Muscle layer of duodenum (tissue), 2 donors: ENCODE results near the gene IMPG2.

Source experiments
- H3K27ac ChIP-seq: one replicate; pipeline ENCODE4 v1.7.0; 2013; ENCODE audit warnings: mild to moderate bottlenecking, low read length
- H3K27me3 ChIP-seq: one replicate; pipeline ENCODE4 v1.7.0; 2013; ENCODE audit warnings: low read depth, mild to moderate bottlenecking, control low read depth, low read length
- H3K36me3 ChIP-seq, 2 donors: one replicate each; pipeline ENCODE4 v1.7.0; 2013; ENCODE audit warnings: low read length in 2 of 2, control low read depth in 1 of 2, mild to moderate bottlenecking in 1 of 2; ENCODE audit not compliant: insufficient read depth in 2 of 2, control insufficient read depth in 1 of 2
- H3K4me1 ChIP-seq, 2 donors: one replicate each; pipeline ENCODE4 v1.7.0; 2013; ENCODE audit warnings: low read length in 2 of 2, mild to moderate bottlenecking in 2 of 2, control low read depth in 1 of 2, moderate library complexity in 1 of 2; ENCODE audit not compliant: insufficient read depth in 2 of 2, control insufficient read depth in 1 of 2
- H3K4me3 ChIP-seq, 2 donors: one replicate each; pipeline ENCODE4 v1.7.0; 2013; ENCODE audit warnings: low read length in 2 of 2, low read depth in 1 of 2, mild to moderate bottlenecking in 1 of 2
- H3K9me3 ChIP-seq, 2 donors: one replicate each; pipeline ENCODE4 v1.7.0; 2013; ENCODE audit warnings: low read length in 2 of 2, control low read depth in 1 of 2, mild to moderate bottlenecking in 1 of 2; ENCODE audit not compliant: control insufficient read depth in 1 of 2
- donor health status: healthy.

Gene IMPG2

DNA sequence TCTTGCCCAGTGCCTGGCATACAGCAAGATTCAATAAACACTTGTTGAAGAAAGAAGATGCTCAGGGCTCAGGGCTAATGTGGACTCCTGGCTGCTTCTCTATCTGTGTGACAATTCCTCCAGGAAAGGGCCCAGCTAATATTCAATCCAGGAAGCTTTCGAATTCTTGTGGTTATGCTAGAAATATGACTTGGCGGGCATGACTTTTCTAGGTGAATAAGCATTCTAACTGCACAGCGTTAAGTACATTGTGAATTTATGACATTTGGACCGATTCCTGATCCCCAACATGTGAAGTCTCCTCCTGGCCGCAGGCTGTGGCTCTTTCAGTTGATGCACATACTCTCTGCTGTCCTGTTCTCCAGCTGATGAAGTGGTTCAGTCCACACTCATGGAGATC lies 117.0 kb downstream of the IMPG2 start:
- no peak overlapping the region for H3K4me3 ChIP-seq
- H3K27ac ChIP-seq = no peak overlapping the region
- no peaks in the 10 kb centered on the region for H3K36me3 ChIP-seq
- no peaks in the 10 kb centered on the region for H3K9me3 ChIP-seq
- peaks cover 0 to 5% of the 10 kb centered on the region in 2 donors for H3K4me1 ChIP-seq
- no peaks in the 10 kb centered on the region for H3K27me3 ChIP-seq

- Histone ChIP-seq H3K4me1 (peaks cover 0 to 5% of the 10 kb centered on the region in 2 donors), H3K27me3 (no peaks in the 10 kb centered on the region), H3K36me3 (no peaks in the 10 kb centered on the region), H3K4me3 (no peak overlapping the region), H3K9me3 (no peaks in the 10 kb centered on the region), H3K27ac (no peak overlapping the region)
Observed at GRCh38 chr3:101202640-101203039, 117.7 kb downstream of the IMPG2 start.

DNA sequence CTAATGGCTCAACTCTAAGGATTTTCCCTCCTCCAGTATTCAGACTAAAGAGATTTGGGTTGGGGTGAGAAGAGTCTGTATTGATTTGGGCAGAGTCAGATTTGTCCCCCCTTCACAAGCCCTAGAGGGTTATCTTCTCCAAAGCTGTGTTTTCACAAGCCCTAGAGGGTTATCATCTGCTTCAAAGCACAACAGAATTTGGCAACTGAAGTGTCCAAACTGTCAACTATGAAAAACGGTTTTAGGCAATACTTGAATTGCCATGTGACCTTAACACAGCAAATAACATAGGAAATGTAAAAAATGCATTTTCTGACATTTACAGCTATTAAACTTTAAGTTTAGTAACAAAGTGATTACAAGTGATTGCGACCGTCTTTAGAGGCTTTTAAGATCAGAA lies 119.9 kb downstream of the IMPG2 start:
- Histone ChIP-seq H3K9me3 (no peaks in the 10 kb centered on the region), H3K27me3 (no peaks in the 10 kb centered on the region), H3K4me3 (no peak overlapping the region), H3K27ac (no peak overlapping the region), H3K4me1 (peaks cover 0 to 5% of the 10 kb centered on the region in 2 donors), H3K36me3 (no peaks in the 10 kb centered on the region)

DNA sequence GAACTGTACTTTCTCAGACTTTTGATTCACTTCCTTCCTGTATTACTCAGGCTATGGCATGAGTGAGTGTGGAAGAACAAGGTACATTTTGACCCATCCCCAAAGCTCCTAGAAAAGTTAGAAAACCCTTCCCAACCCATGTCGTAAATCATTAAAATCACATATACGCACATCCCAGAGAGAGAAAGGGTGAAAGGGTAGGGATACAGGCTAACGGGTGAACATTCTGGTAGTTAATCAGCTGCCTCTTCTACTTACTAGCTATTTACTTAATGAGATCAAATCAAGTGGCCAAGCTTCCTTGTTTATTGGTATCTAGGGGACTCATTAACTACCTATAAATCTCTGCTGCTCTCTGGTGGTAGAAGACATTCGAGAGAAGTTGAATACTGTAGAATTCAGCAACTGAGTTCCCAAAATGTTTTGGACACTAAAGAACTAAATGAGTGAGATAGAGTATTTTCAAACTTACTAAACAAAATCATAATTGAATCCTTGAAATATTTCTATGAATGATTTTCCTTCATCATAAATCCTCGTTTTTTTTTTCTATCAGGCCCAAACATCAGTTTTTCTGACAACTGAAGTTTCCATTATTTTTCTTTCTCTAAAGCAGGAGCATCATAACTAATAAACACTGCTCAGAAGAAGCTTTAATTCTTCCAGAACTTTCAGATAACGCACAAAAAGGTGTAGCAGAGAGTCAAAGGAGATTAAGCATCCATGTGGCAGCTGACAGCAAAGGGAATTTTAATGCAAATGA lies 124.2 kb downstream of the IMPG2 start:
- Histone ChIP-seq H3K4me1 (no peaks in the 10 kb centered on the region), H3K4me3 (no peak overlapping the region), H3K27me3 (no peaks in the 10 kb centered on the region), H3K36me3 (no peaks in the 10 kb centered on the region), H3K27ac (no peak overlapping the region), H3K9me3 (no peaks in the 10 kb centered on the region)

DNA sequence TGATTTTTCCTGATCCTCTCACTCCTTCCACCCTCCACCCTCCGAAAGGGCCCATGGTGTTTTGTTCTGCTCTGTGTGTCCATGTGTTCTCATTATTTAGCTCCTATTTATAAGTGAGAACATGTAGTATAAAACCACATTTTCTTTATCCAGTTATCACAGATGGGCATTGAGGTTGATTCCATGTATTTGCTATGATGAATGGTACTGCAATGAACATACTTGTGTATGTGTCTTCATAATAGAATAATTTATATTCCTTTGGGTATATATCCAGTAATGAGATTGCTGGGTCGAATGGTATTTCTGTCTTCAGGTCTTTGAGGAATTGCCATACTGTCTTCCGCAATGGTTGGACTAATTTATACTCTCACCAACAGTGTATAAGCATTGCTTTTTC lies 126.0 kb downstream of the IMPG2 start:
- Histone ChIP-seq H3K4me1 (no peaks in the 10 kb centered on the region), H3K9me3 (no peaks in the 10 kb centered on the region), H3K27me3 (no peaks in the 10 kb centered on the region), H3K36me3 (no peaks in the 10 kb centered on the region), H3K27ac (no peak overlapping the region), H3K4me3 (no peak overlapping the region)

DNA sequence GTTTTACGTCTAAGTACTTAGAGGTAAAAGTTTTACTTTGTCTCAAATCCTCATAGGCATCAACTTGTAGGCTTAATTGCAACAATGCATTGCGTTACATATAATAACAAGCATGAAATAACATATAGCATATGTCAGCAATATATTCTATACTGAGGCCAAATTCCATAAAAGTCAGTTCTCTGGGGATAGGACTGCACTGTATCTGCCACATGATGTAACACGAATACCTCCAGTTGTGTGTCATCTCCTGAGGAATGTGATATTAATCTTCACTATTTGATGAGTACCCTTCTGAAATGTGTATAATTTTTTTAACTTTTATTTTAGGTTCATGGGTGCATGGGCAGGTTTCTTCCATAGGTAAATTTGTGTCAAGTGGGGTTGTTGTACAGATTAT lies 126.4 kb downstream of the IMPG2 start:
- H3K27ac ChIP-seq = no peak overlapping the region
- H3K36me3 ChIP-seq = no peaks in the 10 kb centered on the region
- no peaks in the 10 kb centered on the region for H3K27me3 ChIP-seq
- no peaks in the 10 kb centered on the region for H3K9me3 ChIP-seq
- H3K4me1 ChIP-seq = no peaks in the 10 kb centered on the region
- no peak overlapping the region for H3K4me3 ChIP-seq

DNA sequence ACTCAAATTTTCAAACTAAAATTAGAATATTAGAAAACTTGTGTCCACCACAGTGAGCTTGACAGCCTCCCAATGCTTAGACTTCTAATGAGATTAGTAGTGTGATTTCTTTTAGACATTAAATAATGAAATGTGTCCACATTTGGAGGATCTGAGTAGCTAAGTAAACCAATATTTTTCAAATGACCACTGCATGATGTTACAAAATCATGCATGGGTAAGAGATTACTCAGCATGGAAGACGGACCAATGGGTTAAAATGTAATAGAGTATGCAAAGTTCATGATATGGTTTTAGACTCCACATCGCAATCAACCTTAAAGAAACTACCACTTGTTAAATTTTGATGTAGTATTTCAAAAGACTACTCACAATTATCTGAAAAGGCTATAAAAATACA lies 130.6 kb downstream of the IMPG2 start:
- H3K4me1 ChIP-seq = no peaks in the 10 kb centered on the region
- no peak overlapping the region for H3K4me3 ChIP-seq
- H3K9me3 ChIP-seq = no peaks in the 10 kb centered on the region
- no peaks in the 10 kb centered on the region for H3K27me3 ChIP-seq
- no peak overlapping the region for H3K27ac ChIP-seq
- no peaks in the 10 kb centered on the region for H3K36me3 ChIP-seq

DNA sequence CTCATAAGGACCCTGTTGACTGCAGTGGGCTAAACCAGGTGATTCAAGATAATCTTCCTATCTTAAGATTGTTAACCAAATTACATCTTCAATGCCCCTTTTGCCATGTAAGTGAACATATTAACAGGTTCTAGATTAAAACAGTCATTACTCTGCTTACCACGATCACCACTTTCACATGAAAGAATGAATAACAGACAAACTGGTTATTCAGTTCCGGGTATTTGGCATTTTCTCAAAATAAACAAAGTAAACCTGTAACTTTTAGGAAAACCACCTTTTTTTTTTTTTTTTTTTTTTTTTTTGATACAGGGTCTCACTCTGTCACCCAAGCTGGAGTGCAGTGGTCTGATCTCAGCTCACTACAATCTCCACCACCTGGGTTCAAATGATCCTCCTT lies 131.2 kb downstream of the IMPG2 start:
- no peaks in the 10 kb centered on the region for H3K27me3 ChIP-seq
- H3K27ac ChIP-seq = no peak overlapping the region
- no peaks in the 10 kb centered on the region for H3K36me3 ChIP-seq
- H3K9me3 ChIP-seq = no peaks in the 10 kb centered on the region
- no peak overlapping the region for H3K4me3 ChIP-seq
- H3K4me1 ChIP-seq = no peaks in the 10 kb centered on the region

DNA sequence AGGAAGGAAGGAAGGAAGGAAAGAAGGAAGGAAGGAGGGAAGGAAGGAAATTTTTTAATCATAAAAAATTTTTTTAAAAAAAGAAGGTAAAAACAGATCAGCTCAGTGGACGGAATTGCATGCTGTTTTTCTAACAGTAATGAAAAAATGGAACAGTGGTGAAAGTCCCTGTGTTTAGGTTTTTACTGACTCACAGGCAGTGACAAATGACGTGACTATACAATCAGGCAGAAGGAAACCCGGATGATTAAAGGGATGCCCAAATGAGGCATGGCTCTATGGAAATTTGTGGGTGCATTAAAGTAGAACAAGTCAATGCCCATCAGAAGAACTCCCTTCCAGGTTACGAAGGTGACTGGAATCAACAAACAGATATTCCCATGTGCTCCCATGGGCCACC lies 135.0 kb downstream of the IMPG2 start:
- peaks cover 5% of the 10 kb centered on the region for H3K27me3 ChIP-seq
- H3K27ac ChIP-seq = no peak overlapping the region
- no peaks in the 10 kb centered on the region for H3K4me1 ChIP-seq
- no peaks in the 10 kb centered on the region for H3K36me3 ChIP-seq
- H3K4me3 ChIP-seq = no peak overlapping the region
- no peaks in the 10 kb centered on the region for H3K9me3 ChIP-seq

- no peak overlapping the region for H3K4me3 ChIP-seq
- H3K4me1 ChIP-seq = no peaks in the 10 kb centered on the region
- H3K27me3 ChIP-seq = peaks cover 5% of the 10 kb centered on the region
- H3K27ac ChIP-seq = no peak overlapping the region
- no peaks in the 10 kb centered on the region for H3K36me3 ChIP-seq
- no peaks in the 10 kb centered on the region for H3K9me3 ChIP-seq
Observed at GRCh38 chr3:101184111-101184510, 136.3 kb downstream of the IMPG2 start.

DNA sequence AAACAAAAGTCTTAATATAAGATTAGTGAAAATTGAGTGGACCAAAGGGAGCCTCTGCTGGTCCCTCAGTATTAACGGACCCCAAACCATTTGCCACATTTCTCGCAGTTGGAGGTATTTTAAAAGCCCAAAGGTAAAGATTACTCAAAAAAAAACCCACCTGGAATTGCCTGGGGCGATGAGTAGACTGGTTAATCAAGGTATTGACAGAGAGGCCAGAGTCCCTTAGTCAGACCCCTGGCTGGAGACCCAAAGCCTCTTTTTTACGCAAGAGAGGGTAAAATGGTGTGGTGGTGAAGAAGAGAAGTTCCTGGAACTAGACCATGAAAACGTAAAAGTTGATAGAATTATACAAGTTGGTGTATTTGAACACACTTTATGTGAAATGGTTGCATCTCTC lies 137.2 kb downstream of the IMPG2 start:
- Histone ChIP-seq H3K4me1 (no peaks in the 10 kb centered on the region), H3K27me3 (peaks cover 5% of the 10 kb centered on the region)

DNA sequence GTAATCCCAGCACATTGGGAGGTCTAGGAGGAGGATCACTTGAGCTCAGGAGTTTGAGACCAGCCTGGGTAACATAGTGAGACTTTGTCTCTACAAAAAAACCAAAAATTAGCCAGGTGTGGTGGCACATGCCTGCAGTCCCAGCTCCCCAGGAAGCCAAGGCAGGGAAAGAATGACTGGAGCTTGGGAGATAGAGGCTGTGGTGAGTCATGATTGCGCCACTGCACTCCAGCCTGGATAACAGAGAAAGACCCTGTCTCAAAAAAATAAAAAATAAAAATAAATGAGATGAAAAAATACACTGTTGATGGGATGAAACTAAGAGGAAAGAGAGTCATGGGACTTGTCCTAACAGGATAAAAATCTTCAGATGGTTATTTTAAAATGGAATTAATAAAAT lies 137.6 kb downstream of the IMPG2 start:
- Histone ChIP-seq H3K9me3 (no peaks in the 10 kb centered on the region), H3K4me3 (no peak overlapping the region), H3K4me1 (no peaks in the 10 kb centered on the region), H3K36me3 (no peaks in the 10 kb centered on the region), H3K27ac (no peak overlapping the region), H3K27me3 (peaks cover 5% of the 10 kb centered on the region)

More for the DNA sequence above, 137.2 kb downstream of the IMPG2 start:
- H3K9me3 ChIP-seq = no peaks in the 10 kb centered on the region
- no peak overlapping the region for H3K27ac ChIP-seq
- H3K36me3 ChIP-seq = no peaks in the 10 kb centered on the region
- no peak overlapping the region for H3K4me3 ChIP-seq
